ENCODE results near the gene TPR. TPM values are rescaled to one million over a fixed set of nuclear protein-coding genes. Genes with fewer than 3 reads are reported as not detected.
A peak's percentile ranks its signal among the peaks of the same experiment; 100 is the strongest.

Gene TPR
- total RNA-seq, 4 donors from 2014 or later = 47.3 to 81.3 (median 49.6) TPM

DNA sequence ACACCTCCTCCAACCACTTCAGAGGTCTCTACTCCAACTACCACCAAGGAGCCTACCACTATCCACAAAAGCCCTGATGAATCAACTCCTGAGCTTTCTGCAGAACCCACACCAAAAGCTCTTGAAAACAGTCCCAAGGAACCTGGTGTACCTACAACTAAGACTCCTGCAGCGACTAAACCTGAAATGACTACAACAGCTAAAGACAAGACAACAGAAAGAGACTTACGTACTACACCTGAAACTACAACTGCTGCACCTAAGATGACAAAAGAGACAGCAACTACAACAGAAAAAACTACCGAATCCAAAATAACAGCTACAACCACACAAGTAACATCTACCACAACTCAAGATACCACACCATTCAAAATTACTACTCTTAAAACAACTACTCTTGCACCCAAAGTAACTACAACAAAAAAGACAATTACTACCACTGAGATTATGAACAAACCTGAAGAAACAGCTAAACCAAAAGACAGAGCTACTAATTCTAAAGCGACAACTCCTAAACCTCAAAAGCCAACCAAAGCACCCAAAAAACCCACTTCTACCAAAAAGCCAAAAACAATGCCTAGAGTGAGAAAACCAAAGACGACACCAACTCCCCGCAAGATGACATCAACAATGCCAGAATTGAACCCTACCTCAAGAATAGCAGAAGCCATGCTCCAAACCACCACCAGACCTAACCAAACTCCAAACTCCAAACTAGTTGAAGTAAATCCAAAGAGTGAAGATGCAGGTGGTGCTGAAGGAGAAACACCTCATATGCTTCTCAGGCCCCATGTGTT, 66.6 kb downstream of the TPR start:
- H3K9me3 ChIP-seq = no peaks in the 10 kb centered on the region
- 87 to 90% methylated on average over 5 to 6 of the region's 6 CpGs for WGBS, 2 donors
- no peak overlapping the region for H3K4me3 ChIP-seq
- no peak for DNase-seq
- peaks cover 0 to 39% (median 10%) of the 10 kb centered on the region in 3 donors for H3K36me3 ChIP-seq
- H3K27ac ChIP-seq = no peak overlapping the region
- intact Hi-C loops (cut with DNase I) = no loop called here
- H3K27me3 ChIP-seq = no peaks in the 10 kb centered on the region
- no peaks in the 10 kb centered on the region for H3K4me1 ChIP-seq
- no peak for TF ChIP-seq POLR2A (IDR thresholded peaks at IDR 0.05)
- TF ChIP-seq, protein P1, sequence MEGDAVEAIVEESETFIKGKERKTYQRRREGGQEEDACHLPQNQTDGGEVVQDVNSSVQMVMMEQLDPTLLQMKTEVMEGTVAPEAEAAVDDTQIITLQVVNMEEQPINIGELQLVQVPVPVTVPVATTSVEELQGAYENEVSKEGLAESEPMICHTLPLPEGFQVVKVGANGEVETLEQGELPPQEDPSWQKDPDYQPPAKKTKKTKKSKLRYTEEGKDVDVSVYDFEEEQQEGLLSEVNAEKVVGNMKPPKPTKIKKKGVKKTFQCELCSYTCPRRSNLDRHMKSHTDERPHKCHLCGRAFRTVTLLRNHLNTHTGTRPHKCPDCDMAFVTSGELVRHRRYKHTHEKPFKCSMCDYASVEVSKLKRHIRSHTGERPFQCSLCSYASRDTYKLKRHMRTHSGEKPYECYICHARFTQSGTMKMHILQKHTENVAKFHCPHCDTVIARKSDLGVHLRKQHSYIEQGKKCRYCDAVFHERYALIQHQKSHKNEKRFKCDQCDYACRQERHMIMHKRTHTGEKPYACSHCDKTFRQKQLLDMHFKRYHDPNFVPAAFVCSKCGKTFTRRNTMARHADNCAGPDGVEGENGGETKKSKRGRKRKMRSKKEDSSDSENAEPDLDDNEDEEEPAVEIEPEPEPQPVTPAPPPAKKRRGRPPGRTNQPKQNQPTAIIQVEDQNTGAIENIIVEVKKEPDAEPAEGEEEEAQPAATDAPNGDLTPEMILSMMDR (IDR thresholded peaks at IDR 0.05) = no peak

- Histone ChIP-seq H3K27me3 (no peaks in the 10 kb centered on the region), H3K9me3 (no peaks in the 10 kb centered on the region), H3K27ac (no peak overlapping the region), H3K4me1 (no peaks in the 10 kb centered on the region), H3K4me3 (no peak overlapping the region), H3K36me3 (peaks cover 0 to 29% (median 5%) of the 10 kb centered on the region in 3 donors)
- DNase-seq = no peak
- intact Hi-C loops (cut with DNase I) = no loop called here
- TF ChIP-seq, protein P1 (IDR thresholded peaks at IDR 0.05) = no peak
- TF ChIP-seq POLR2A (IDR thresholded peaks at IDR 0.05) = no peak
- WGBS, 2 donors = no CpG with 5 or more reads among the region's 6 CpGs
Measured at GRCh38 chr1:186307445-186307844, 67.6 kb downstream of the TPR start.

- H3K27ac ChIP-seq = no peak overlapping the region
- no peaks in the 10 kb centered on the region for H3K9me3 ChIP-seq
- TF ChIP-seq, protein P1 (IDR thresholded peaks at IDR 0.05) = no peak
- no peak overlapping the region for H3K4me3 ChIP-seq
- intact Hi-C loops (cut with DNase I) = no loop called here
- H3K36me3 ChIP-seq = peaks cover 0 to 20% (median 0%) of the 10 kb centered on the region in 3 donors
- WGBS, 2 donors = 86 to 90% methylated on average over 2 to 3 of the region's 3 CpGs
- H3K27me3 ChIP-seq = no peaks in the 10 kb centered on the region
- no peaks in the 10 kb centered on the region for H3K4me1 ChIP-seq
- no peak for DNase-seq
Measured at GRCh38 chr1:186306533-186306932, 68.5 kb downstream of the TPR start.

DNA sequence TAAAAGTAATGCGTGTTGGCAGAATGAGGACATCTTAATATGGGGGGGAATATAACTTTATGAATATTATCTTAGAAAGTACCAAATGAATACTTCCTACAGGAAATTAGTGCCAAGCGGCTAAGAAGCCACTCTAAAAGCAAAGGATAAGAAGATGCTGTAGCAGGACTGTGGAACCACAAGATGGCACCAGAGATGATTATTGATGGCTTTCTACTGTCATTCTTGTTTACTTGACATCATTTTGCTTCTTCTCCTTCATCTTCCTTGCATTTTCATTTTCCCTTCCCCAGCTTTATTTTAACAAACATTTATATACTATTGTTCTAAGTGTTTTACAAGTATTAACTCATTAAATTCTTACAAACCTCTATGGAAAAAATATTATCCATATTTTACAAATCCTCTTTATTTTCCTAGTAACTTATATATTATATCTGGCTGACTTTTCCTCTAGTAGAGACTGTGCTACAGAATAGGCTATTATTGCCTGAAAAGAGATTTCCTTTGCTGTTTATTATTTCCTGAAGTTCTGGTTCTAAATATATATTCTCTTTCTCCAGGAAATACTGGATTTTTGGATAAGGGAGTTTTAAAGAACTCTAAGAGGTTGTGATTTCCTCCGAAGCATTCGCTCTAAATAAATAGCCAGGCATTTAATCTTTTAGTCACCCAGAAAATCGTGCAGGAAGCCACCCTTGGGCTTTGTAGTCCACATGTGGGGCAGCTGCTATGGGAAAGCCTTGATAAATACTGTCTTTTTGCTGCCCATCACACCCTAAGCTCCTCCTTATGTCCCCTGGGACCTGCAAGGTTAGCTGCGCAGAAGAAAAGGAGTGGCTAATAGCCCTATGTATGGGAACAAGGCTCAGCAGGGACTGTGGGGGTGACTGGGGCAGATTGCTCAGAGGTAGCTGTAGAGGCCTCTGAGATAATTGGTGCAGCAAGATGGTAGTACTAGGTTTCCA, 69.8 kb downstream of the TPR start:
- no peak for TF ChIP-seq POLR2A (IDR thresholded peaks at IDR 0.05)
- TF ChIP-seq, protein P1 (IDR thresholded peaks at IDR 0.05) = peak in 2 of 6 experiments; percentile 20 to 48
- Histone ChIP-seq H3K4me1 (no peaks in the 10 kb centered on the region), H3K9me3 (no peaks in the 10 kb centered on the region), H3K27me3 (no peaks in the 10 kb centered on the region), H3K27ac (no peak overlapping the region), H3K36me3 (peaks cover 0 to 7% (median 0%) of the 10 kb centered on the region in 3 donors), H3K4me3 (no peak overlapping the region)
- no peak for DNase-seq
- intact Hi-C loops (cut with DNase I) = no loop called here
- WGBS, 2 donors = 56 to 57% methylated on average over 6 of the region's 6 CpGs

- Histone ChIP-seq H3K4me3 (no peak overlapping the region), H3K36me3 (no peaks in the 10 kb centered on the region), H3K4me1 (no peaks in the 10 kb centered on the region), H3K27me3 (no peaks in the 10 kb centered on the region), H3K27ac (no peak overlapping the region), H3K9me3 (no peaks in the 10 kb centered on the region)
- intact Hi-C loops (cut with DNase I) = no loop called here
- no peak for TF ChIP-seq POLR2A (IDR thresholded peaks at IDR 0.05)
- TF ChIP-seq, protein P1 (IDR thresholded peaks at IDR 0.05) = no peak
- 69 to 79% methylated on average over 2 of the region's 2 CpGs for WGBS, 2 donors
- DNase-seq = no peak
Measured at GRCh38 chr1:186303911-186304310, 71.1 kb downstream of the TPR start.
